Measurements from ENCODE around the gene ZNF799. TPM values are rescaled to one million over a fixed set of nuclear protein-coding genes. Genes with fewer than 3 reads are reported as not detected.

Gene ZNF799
- total and polyA plus RNA-seq, 2 of the 13 experiments (the other 11 are each of a cell fraction or from before 2014, with no cell fraction given) = 7.7 to 17.9 TPM

DNA sequence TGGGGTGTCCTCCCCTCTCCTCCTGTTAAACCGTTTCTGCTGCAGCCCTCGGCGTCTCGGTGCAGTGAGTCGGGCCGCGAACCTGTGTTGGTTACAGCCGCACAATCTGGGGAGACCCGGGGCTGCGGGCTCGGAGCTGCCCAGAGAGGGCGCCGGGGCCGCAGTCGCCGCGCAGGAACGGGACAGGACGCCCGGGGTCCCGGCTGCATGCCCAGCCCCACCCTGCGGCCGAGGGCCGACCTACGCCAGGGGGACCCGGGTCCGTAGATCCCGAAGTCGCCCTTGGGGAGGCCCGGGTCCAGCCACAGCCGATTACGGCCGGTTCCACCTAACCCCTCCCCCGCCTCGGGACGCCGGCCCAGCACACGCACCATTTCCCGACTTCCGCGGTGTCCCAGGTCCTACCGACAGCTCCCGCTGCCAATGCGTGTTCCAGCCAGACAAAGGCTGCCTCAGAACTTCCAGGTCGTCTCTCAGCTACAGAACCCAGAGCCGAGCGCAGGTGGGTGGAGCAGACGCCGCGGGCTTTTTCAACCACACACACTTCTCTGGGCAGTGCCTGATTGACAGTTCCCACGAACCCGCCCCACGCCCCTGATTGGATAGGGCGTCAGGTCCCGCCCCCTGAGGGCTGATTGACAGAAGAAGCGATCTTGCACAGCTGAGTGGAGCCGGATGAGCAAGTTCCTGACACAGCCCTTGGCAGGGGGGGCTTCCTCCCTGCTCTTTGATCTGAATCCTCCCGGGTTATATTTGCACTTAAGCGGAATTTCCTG is 39.7 kb upstream of the ZNF799 start, which contains the start of gene ZNF443 (continued):
- TF ChIP-seq, protein P1, sequence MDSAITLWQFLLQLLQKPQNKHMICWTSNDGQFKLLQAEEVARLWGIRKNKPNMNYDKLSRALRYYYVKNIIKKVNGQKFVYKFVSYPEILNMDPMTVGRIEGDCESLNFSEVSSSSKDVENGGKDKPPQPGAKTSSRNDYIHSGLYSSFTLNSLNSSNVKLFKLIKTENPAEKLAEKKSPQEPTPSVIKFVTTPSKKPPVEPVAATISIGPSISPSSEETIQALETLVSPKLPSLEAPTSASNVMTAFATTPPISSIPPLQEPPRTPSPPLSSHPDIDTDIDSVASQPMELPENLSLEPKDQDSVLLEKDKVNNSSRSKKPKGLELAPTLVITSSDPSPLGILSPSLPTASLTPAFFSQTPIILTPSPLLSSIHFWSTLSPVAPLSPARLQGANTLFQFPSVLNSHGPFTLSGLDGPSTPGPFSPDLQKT (CRISPR knock-in tag; IDR thresholded peaks at IDR 0.05; ENCODE audit: borderline replicate concordance) = no peak
- TF ChIP-seq, protein P2, sequence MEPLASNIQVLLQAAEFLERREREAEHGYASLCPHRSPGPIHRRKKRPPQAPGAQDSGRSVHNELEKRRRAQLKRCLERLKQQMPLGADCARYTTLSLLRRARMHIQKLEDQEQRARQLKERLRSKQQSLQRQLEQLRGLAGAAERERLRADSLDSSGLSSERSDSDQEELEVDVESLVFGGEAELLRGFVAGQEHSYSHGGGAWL (CRISPR knock-in tag; IDR thresholded peaks at IDR 0.05) = no peak
- TF ChIP-seq THAP11 (CRISPR knock-in tag; IDR thresholded peaks at IDR 0.05) (peak; percentile 38; the same call in 1 of the 2 replicates), KAT8 (CRISPR knock-in tag; IDR thresholded peaks at IDR 0.05) (peak; percentile 67; the same call in 1 of the 2 replicates), DMAP1 (CRISPR knock-in tag; IDR thresholded peaks at IDR 0.05) (0 out of 2 replicates have a peak, but pooled peaks have one; percentile 43), ZEB1 (IDR thresholded peaks at IDR 0.05; ENCODE audit: insufficient replicate concordance, low read depth) (peak; percentile 6), ZNF570 (CRISPR knock-in tag; IDR thresholded peaks at IDR 0.05; ENCODE audit: borderline replicate concordance) (no peak), MED1 (CRISPR knock-in tag; IDR thresholded peaks at IDR 0.05) (0 out of 2 replicates have a peak, but pooled peaks have one; percentile 3), ELF1 (CRISPR knock-in tag; IDR thresholded peaks at IDR 0.05) (peak; percentile 23), ZNF777 (CRISPR knock-in tag; IDR thresholded peaks at IDR 0.05) (0 out of 2 replicates have a peak, but pooled peaks have one; percentile 54), ZSCAN12 (CRISPR knock-in tag; IDR thresholded peaks at IDR 0.05) (no peak), HNRNPLL (IDR thresholded peaks at IDR 0.05; ENCODE audit: low read depth, low read length, poor library complexity, severe bottlenecking) (peak; percentile 56), ZNF776 (CRISPR knock-in tag; IDR thresholded peaks at IDR 0.05) (0 out of 2 replicates have a peak, but pooled peaks have one; percentile 30), ZNF33A (CRISPR knock-in tag; IDR thresholded peaks at IDR 0.05; ENCODE audit: borderline replicate concordance) (no peak), MXD4 (CRISPR knock-in tag; IDR thresholded peaks at IDR 0.05) (peak; percentile 26; the same call in 1 of the 2 replicates)
- TF ChIP-seq, protein P3, sequence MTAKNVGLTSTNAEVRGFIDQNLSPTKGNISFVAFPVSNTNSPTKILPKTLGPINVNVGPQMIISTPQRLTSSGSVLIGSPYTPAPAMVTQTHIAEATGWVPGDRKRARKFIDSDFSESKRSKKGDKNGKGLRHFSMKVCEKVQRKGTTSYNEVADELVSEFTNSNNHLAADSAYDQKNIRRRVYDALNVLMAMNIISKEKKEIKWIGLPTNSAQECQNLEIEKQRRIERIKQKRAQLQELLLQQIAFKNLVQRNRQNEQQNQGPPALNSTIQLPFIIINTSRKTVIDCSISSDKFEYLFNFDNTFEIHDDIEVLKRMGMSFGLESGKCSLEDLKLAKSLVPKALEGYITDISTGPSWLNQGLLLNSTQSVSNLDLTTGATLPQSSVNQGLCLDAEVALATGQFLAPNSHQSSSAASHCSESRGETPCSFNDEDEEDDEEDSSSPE (CRISPR knock-in tag; IDR thresholded peaks at IDR 0.05) = peak; percentile 90
- TF ChIP-seq, protein P4, sequence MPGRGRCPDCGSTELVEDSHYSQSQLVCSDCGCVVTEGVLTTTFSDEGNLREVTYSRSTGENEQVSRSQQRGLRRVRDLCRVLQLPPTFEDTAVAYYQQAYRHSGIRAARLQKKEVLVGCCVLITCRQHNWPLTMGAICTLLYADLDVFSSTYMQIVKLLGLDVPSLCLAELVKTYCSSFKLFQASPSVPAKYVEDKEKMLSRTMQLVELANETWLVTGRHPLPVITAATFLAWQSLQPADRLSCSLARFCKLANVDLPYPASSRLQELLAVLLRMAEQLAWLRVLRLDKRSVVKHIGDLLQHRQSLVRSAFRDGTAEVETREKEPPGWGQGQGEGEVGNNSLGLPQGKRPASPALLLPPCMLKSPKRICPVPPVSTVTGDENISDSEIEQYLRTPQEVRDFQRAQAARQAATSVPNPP (CRISPR knock-in tag; IDR thresholded peaks at IDR 0.05) = peak; percentile 68; the same call in 1 of the 2 replicates
- TF ChIP-seq, protein P5, sequence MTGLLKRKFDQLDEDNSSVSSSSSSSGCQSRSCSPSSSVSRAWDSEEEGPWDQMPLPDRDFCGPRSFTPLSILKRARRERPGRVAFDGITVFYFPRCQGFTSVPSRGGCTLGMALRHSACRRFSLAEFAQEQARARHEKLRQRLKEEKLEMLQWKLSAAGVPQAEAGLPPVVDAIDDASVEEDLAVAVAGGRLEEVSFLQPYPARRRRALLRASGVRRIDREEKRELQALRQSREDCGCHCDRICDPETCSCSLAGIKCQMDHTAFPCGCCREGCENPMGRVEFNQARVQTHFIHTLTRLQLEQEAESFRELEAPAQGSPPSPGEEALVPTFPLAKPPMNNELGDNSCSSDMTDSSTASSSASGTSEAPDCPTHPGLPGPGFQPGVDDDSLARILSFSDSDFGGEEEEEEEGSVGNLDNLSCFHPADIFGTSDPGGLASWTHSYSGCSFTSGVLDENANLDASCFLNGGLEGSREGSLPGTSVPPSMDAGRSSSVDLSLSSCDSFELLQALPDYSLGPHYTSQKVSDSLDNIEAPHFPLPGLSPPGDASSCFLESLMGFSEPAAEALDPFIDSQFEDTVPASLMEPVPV (CRISPR knock-in tag; IDR thresholded peaks at IDR 0.05) = peak; percentile 22; the same call in 1 of the 2 replicates
- TF ChIP-seq, protein P6, sequence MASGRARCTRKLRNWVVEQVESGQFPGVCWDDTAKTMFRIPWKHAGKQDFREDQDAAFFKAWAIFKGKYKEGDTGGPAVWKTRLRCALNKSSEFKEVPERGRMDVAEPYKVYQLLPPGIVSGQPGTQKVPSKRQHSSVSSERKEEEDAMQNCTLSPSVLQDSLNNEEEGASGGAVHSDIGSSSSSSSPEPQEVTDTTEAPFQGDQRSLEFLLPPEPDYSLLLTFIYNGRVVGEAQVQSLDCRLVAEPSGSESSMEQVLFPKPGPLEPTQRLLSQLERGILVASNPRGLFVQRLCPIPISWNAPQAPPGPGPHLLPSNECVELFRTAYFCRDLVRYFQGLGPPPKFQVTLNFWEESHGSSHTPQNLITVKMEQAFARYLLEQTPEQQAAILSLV (CRISPR knock-in tag; IDR thresholded peaks at IDR 0.05; ENCODE audit: borderline replicate concordance) = peak; percentile 62; the same call in 1 of the 2 replicates
